ENCODE data around the gene MEP1A. TPM values are rescaled to one million over a fixed set of nuclear protein-coding genes. Genes with fewer than 3 reads are reported as not detected.

Gene MEP1A
- total and polyA plus RNA-seq, 8 donors, result 0.43 to 15.6 (median 9.8) TPM; not detected in 5

DNA sequence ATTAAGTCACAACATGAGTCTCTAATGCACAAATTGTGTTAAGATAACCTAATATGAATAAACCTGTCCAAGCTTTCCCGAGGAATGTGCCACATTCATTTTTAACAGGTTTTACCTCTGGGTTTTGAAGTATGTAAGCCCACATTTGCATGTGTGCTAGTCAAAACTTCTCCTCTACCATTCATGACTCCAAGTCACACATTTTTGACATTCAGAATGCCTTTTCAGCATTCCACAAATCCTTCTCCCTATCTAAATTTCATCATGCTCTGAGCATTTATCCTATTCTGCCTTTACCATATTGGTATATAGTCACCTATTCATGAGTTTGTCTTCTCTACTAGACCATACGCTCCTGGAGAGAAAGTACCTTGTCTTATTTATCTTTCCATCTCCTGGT is 72.0 kb downstream of the MEP1A start:
- no peak overlapping the region for H3K4me3 ChIP-seq
- no peak for TF ChIP-seq POLR2AphosphoS5 (IDR thresholded peaks at IDR 0.05)
- TF ChIP-seq, protein P1, sequence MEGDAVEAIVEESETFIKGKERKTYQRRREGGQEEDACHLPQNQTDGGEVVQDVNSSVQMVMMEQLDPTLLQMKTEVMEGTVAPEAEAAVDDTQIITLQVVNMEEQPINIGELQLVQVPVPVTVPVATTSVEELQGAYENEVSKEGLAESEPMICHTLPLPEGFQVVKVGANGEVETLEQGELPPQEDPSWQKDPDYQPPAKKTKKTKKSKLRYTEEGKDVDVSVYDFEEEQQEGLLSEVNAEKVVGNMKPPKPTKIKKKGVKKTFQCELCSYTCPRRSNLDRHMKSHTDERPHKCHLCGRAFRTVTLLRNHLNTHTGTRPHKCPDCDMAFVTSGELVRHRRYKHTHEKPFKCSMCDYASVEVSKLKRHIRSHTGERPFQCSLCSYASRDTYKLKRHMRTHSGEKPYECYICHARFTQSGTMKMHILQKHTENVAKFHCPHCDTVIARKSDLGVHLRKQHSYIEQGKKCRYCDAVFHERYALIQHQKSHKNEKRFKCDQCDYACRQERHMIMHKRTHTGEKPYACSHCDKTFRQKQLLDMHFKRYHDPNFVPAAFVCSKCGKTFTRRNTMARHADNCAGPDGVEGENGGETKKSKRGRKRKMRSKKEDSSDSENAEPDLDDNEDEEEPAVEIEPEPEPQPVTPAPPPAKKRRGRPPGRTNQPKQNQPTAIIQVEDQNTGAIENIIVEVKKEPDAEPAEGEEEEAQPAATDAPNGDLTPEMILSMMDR (IDR thresholded peaks at IDR 0.05), result no peak
- TF ChIP-seq EP300 (IDR thresholded peaks at IDR 0.05), result no peak
- no peak for TF ChIP-seq POLR2A (IDR thresholded peaks at IDR 0.05)
- intact Hi-C loops (cut with DNase I; ENCODE audit: low total_unique reads), result no loop called here
- DNase-seq, result no peak
- H3K27ac ChIP-seq, result no peak overlapping the region
- H3K9me3 ChIP-seq, result no peaks in the 10 kb centered on the region
- H3K4me1 ChIP-seq, result no peaks in the 10 kb centered on the region
- 85 to 92% (median 86%) methylated on average over 2 of the region's 2 CpGs for WGBS, 5 donors
- no peaks in the 10 kb centered on the region for H3K27me3 ChIP-seq
- no peaks in the 10 kb centered on the region for H3K36me3 ChIP-seq

- Histone ChIP-seq H3K27ac (no peak overlapping the region), H3K9me3 (no peaks in the 10 kb centered on the region), H3K27me3 (no peaks in the 10 kb centered on the region), H3K4me3 (no peak overlapping the region), H3K36me3 (no peaks in the 10 kb centered on the region), H3K4me1 (no peaks in the 10 kb centered on the region)
- no peak for DNase-seq
- WGBS, 5 donors, result 74 to 90% (median 78%) methylated on average over 5 of the region's 5 CpGs
- intact Hi-C loops (cut with DNase I; ENCODE audit: low total_unique reads), result no loop called here
- TF ChIP-seq POLR2AphosphoS5 (IDR thresholded peaks at IDR 0.05) (no peak), POLR2A (IDR thresholded peaks at IDR 0.05) (no peak), EP300 (IDR thresholded peaks at IDR 0.05) (no peak)
- TF ChIP-seq, protein P1 (IDR thresholded peaks at IDR 0.05), result no peak
Observed at GRCh38 chr6:46867411-46867810, 74.2 kb downstream of the MEP1A start.

DNA sequence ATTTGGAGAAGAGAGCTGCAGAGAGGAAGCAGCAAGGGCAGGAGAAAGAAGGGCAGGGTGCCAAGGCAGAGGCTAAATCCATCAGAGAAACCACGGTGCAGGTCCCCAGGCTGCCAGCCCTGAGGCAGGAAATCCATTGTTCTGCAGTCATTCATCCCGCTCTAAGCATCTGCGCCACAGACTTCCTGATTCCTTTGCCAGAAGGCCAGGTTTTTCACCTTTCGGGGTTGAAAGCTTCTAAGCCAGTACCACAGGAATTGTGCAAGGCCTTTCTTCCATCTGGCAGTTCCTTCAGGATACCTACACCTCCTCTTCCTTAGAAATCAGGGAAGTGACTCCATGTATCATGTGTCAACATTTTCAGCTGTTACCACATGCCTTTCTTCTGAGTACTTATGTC is 82.9 kb downstream of the MEP1A start:
- H3K27ac ChIP-seq, result peak overlapping the region in 2 of 5 donors; percentile 5 to 38
- WGBS, 5 donors, result 15 to 38% (median 28%) methylated on average over 4 of the region's 4 CpGs
- peak in 2 of 3 donors; percentile 54 to 80 for TF ChIP-seq POLR2AphosphoS5 (IDR thresholded peaks at IDR 0.05)
- no peak for TF ChIP-seq POLR2A (IDR thresholded peaks at IDR 0.05)
- no peak overlapping the region for H3K4me3 ChIP-seq
- intact Hi-C loops (cut with DNase I; ENCODE audit: low total_unique reads), result no loop called here
- H3K9me3 ChIP-seq, result no peaks in the 10 kb centered on the region
- H3K27me3 ChIP-seq, result no peaks in the 10 kb centered on the region
- peaks cover 0 to 20% (median 8%) of the 10 kb centered on the region in 4 donors for H3K4me1 ChIP-seq
- no peaks in the 10 kb centered on the region for H3K36me3 ChIP-seq
- peak; percentile 55 to 76 for DNase-seq

GRCh38 chr6:46879003-46879402 is 85.8 kb downstream of the MEP1A start:
- 91 to 97% (median 95%) methylated on average over 5 of the region's 5 CpGs for WGBS, 5 donors
- DNase-seq, result no peak
- Histone ChIP-seq H3K4me1 (peaks cover 0 to 20% (median 8%) of the 10 kb centered on the region in 4 donors), H3K27me3 (no peaks in the 10 kb centered on the region), H3K9me3 (no peaks in the 10 kb centered on the region), H3K27ac (no peak overlapping the region), H3K4me3 (no peak overlapping the region), H3K36me3 (no peaks in the 10 kb centered on the region)
- TF ChIP-seq POLR2AphosphoS5 (IDR thresholded peaks at IDR 0.05), result no peak
- no peak for TF ChIP-seq EP300 (IDR thresholded peaks at IDR 0.05)
- no peak for TF ChIP-seq POLR2A (IDR thresholded peaks at IDR 0.05)
- TF ChIP-seq, protein P1 (IDR thresholded peaks at IDR 0.05), result no peak
- intact Hi-C loops (cut with DNase I; ENCODE audit: low total_unique reads), result no loop called here

DNA sequence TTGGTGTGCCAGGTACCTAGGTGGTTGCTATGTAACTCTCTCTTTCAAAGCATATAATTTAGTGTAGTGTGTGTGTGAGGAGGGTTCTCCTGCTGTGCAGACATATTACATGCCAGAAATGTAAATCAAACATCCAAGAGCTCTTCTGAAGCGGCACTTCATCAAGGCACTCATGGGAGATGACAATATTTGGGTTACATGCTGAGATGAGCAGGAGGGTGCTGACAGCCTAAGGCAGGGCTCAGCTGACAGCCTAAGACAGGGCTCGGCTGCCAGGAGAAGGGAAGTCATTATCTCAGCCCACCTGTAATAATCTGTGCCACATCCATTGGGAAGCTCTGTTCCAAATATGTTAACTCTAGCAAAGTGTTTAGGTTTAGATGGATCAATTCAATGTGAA is 89.5 kb downstream of the MEP1A start:
- Histone ChIP-seq H3K27me3 (no peaks in the 10 kb centered on the region), H3K4me1 (peaks cover 0 to 5% (median 0%) of the 10 kb centered on the region in 4 donors), H3K4me3 (no peak overlapping the region), H3K9me3 (no peaks in the 10 kb centered on the region), H3K27ac (no peak overlapping the region), H3K36me3 (no peaks in the 10 kb centered on the region)
- no peak for TF ChIP-seq EP300 (IDR thresholded peaks at IDR 0.05)
- TF ChIP-seq POLR2AphosphoS5 (IDR thresholded peaks at IDR 0.05), result no peak
- TF ChIP-seq, protein P1 (IDR thresholded peaks at IDR 0.05), result no peak
- TF ChIP-seq POLR2A (IDR thresholded peaks at IDR 0.05), result no peak
- 75 to 90% (median 85%) methylated on average over 2 of the region's 2 CpGs for WGBS, 5 donors
- intact Hi-C loops (cut with DNase I; ENCODE audit: low total_unique reads), result no loop called here
- no peak for DNase-seq
